K562 (cell line): Measurements from ENCODE around the gene FOSL2. TPM values are rescaled to one million over a fixed set of nuclear protein-coding genes. Genes with fewer than 3 reads are reported as not detected.

Experiments
- ATAC-seq: fragments of 200-7000 bp; cut with Tn5 transposase; 3 replicates; pipeline ENCODE4 v1.9.1; 2020; ENCODE audit warnings: moderate library complexity
- BruUV-seq: library from RNA; stranded (reverse); fragments of 400-500 nt; replicated peaks from 2 replicates; lab custom pipeline; 2021; lab: Mats Ljungman, UMichigan
- CTCF ChIA-PET: fragments of 300-600 bp; formaldehyde crosslinking; extraction: SDS; loops from one replicate; lab custom pipeline; 2021; ENCODE audit warnings: low intra/inter-chr PET ratio; lab: Yijun Ruan, JAX
- POLR2A ChIA-PET: fragments of 300-600, 350-650 bp; sonication (Branson Sonifier 250); formaldehyde crosslinking; extraction: SDS; loops from one replicate; lab custom pipeline; 2021; ENCODE audit warnings: antibody characterized with exemption, inconsistent platforms; lab: Yijun Ruan, JAX
- DNase-seq, 4 experiments: peaks; one replicate each; pipeline versions ENCODE4 v3.0.0 to v3.0.0-alpha.2; 2011 to 2018; ENCODE audit warnings: low spot score in 3 of 4, mixed read lengths in 3 of 4; ENCODE audit errors: extremely low read depth in 1 of 4
- FAIRE-seq: peaks from 2 replicates; lab custom pipeline; 2011; peaks lifted over from hg19 to GRCh38; lab: Jason Lieb, UNC
- H2AFZ ChIP-seq: 2 replicates; pipeline ENCODE4 v1.6.0; 2011; ENCODE audit warnings: low read depth, low read length, control low read depth, inconsistent platforms
- H3K27ac ChIP-seq: fragments of 200-600 bp; 3 replicates; pipeline ENCODE4 v1.8.0; 2011; ENCODE audit warnings: low read depth, mild to moderate bottlenecking, control low read depth, inconsistent platforms, low read length, moderate library complexity, mixed read lengths; ENCODE audit errors: extremely low read depth
- H3K27me3 ChIP-seq, 2 experiments: fragments of 300-600 bp in 1 of 2; 2 replicates in 1 of 2; 3 replicates in 1 of 2; pipeline versions ENCODE4 v1.6.0 to v1.8.0; 2011; ENCODE audit warnings: inconsistent platforms in 2 of 2, low read length in 2 of 2, mild to moderate bottlenecking in 1 of 2, mixed read lengths in 1 of 2, moderate library complexity in 1 of 2; ENCODE audit not compliant: control insufficient read depth in 2 of 2, insufficient read depth in 2 of 2
- H3K36me3 ChIP-seq: fragments of 300-600 bp; 3 replicates; pipeline ENCODE4 v1.8.0; 2011; ENCODE audit warnings: mild to moderate bottlenecking, low read length, inconsistent platforms; ENCODE audit not compliant: control insufficient read depth, insufficient read depth
- H3K4me1 ChIP-seq, 2 experiments: fragments of 200-600 bp in 1 of 2; replicated peaks in 1 of 2; 2 replicates in 1 of 2; 3 replicates in 1 of 2; pipeline versions ENCODE4 v1.5.1 to v1.8.0; 2011; ENCODE audit warnings: inconsistent platforms in 2 of 2, low read length in 2 of 2, mild to moderate bottlenecking in 1 of 2, mixed read lengths in 1 of 2, moderate library complexity in 1 of 2; ENCODE audit not compliant: control insufficient read depth in 2 of 2, insufficient read depth in 2 of 2
- H3K4me2 ChIP-seq: 2 replicates; pipeline ENCODE4 v1.6.1; 2011; ENCODE audit warnings: low read length, control low read depth, inconsistent platforms, mixed read lengths; ENCODE audit not compliant: insufficient read depth
- H3K4me3 ChIP-seq: fragments of 200-600 bp; sonication (generic), shearing (Covaris generic); 2 replicates; pipeline ENCODE4 v1.5.1; 2016; ENCODE audit warnings: control low read depth, inconsistent platforms
- H3K79me2 ChIP-seq: fragments of 200-600 bp; 3 replicates; pipeline ENCODE4 v1.8.0; 2011; ENCODE audit warnings: low read length, inconsistent platforms; ENCODE audit not compliant: control insufficient read depth, insufficient read depth
- H3K9ac ChIP-seq, 2 experiments: 2 replicates each; pipeline versions ENCODE4 v1.6.0 to v1.6.1; 2011; ENCODE audit warnings: low read depth in 2 of 2, low read length in 2 of 2, control low read depth in 1 of 2, inconsistent platforms in 1 of 2, mild to moderate bottlenecking in 1 of 2, mixed read lengths in 1 of 2; ENCODE audit not compliant: insufficient read depth in 1 of 2
- H3K9me1 ChIP-seq: one replicate; pipeline ENCODE4 v1.6.0; 2011; ENCODE audit warnings: inconsistent platforms, mild to moderate bottlenecking, low read length, moderate library complexity; ENCODE audit not compliant: control insufficient read depth, insufficient read depth
- H3K9me3 ChIP-seq: replicated peaks from 2 replicates; pipeline ENCODE4 v1.5.1; 2011; ENCODE audit warnings: low read depth, low read length, inconsistent platforms; ENCODE audit not compliant: control insufficient read depth, insufficient read depth
- H4K20me1 ChIP-seq: replicated peaks from 2 replicates; pipeline ENCODE4 v1.6.1; 2011; ENCODE audit warnings: low read length, inconsistent platforms, mixed read lengths; ENCODE audit not compliant: control insufficient read depth, insufficient read depth
- EGR1 ChIP-seq: fragments of 450-650 bp; conservative IDR thresholded peaks from 2 replicates; pipeline ENCODE4 v1.6.1; 2017; ENCODE audit warnings: mild to moderate bottlenecking
- EZH2 ChIP-seq: IDR thresholded peaks from 2 replicates; pipeline ENCODE4 v1.6.1; 2012; ENCODE audit warnings: low read depth, mild to moderate bottlenecking, inconsistent platforms, low read length, borderline replicate concordance
- KDM1A ChIP-seq, 2 experiments: fragments of 450-650 bp; IDR thresholded peaks; 2 replicates each; pipeline ENCODE4 v1.6.1; 2016; ENCODE audit warnings: mild to moderate bottlenecking in 2 of 2
- MTA1 ChIP-seq: fragments of 450-650 bp; IDR thresholded peaks from 2 replicates; pipeline ENCODE4 v1.6.1; 2017; ENCODE audit warnings: borderline replicate concordance
- NFE2 ChIP-seq: IDR thresholded peaks from 2 replicates; pipeline ENCODE4 v1.6.1; 2014; ENCODE audit warnings: antibody characterized with exemption, low read depth
- NFE2L1 ChIP-seq: fragments of 450-650 bp; IDR thresholded peaks from 2 replicates; pipeline ENCODE4 v1.6.1; 2016; ENCODE audit warnings: missing genetic modification characterization, low read depth, mild to moderate bottlenecking, missing compliant biosample characterization, moderate library complexity, borderline replicate concordance
- ZBTB9 ChIP-seq: fragments of 450-650 bp; formaldehyde crosslinking; IDR thresholded peaks from 2 replicates; pipeline ENCODE4 v1.4.0; 2020; ENCODE audit warnings: mild to moderate bottlenecking, moderate library complexity
- ZNF324 ChIP-seq: fragments of 250-450 bp; sonication (Bioruptor Pico); IDR thresholded peaks from 2 replicates; pipeline ENCODE4 v1.4.0; 2020; ENCODE audit warnings: mild to moderate bottlenecking
- ZNF398 ChIP-seq: fragments of 250-450 bp; sonication (Bioruptor Pico); IDR thresholded peaks from 2 replicates; pipeline ENCODE4 v1.8.0; 2021; ENCODE audit warnings: moderate library complexity, mild to moderate bottlenecking, inconsistent platforms
- ZNF655 ChIP-seq: fragments of 250-450 bp; sonication (Bioruptor Pico); IDR thresholded peaks from 2 replicates; pipeline ENCODE4 v1.5.0; 2021
- WGBS: fragments of 100-300 bp; shearing (Covaris generic); methylation state at CpG from one replicate; pipeline ENCODE4 v1.1.6; 2016; ENCODE audit warnings: low coverage, mixed read lengths; ENCODE audit not compliant: insufficient coverage; ENCODE audit errors: missing lambda C conversion rate; 5-methylcytosine and 5-hydroxymethylcytosine counted together
- in situ Hi-C: fragments of 300-500 bp; cut with MboI; formaldehyde crosslinking; loops from 4 replicates; pipeline ENCODE4 v1.15.0; 2018; ENCODE audit warnings: inconsistent platforms, mixed read lengths
- intact Hi-C: fragments of 100-400 bp; cut with micrococcal nuclease; formaldehyde crosslinking; loops from 2 replicates; pipeline ENCODE4 v1.14.2; 2022
- polyA plus RNA-seq, 8 experiments: library from polyadenylated mRNA; depleted of rRNA in 4 of 8; stranded (reverse) in 5 of 8; unstranded in 3 of 8; fragments of >200 nt; fragmentation: Nextera tagmentation in 2 of 8; fragmentation: Illumina TruSeq in 1 of 8; extraction: Ambion mirVana in 2 of 8; extraction: Trizol in 1 of 8; gene quantifications; 2 replicates each; pipeline versions ENCODE4 v1.2.1 to v1.2.3, GENCODE V29; 2011 to 2014; ENCODE audit warnings: inconsistent platforms in 1 of 8, missing spikeins in 1 of 8
- total RNA-seq, 7 experiments: library from RNA; depleted of rRNA in 6 of 7; stranded (reverse); fragments of >200 nt in 6 of 7; fragmentation: Illumina TruSeq in 2 of 7; extraction: Trizol in 2 of 7; gene quantifications; 2 replicates each; pipeline versions ENCODE4 v1.2.1 to v1.2.3, GENCODE V29; 2011 to 2021; ENCODE audit warnings: low replicate concordance in 1 of 7

Gene FOSL2
- total and polyA plus RNA-seq, 9 of the 15 experiments (the other 6 are each of a cell fraction or from before 2014, with no cell fraction given) = 0.04 to 2.9 (median 0.80) TPM

- TF ChIP-seq EGR1 (no peak), ZNF655 (CRISPR knock-in tag) (no peak), EZH2 (no peak), NFE2L1 (tag) (no peak), ZNF398 (CRISPR knock-in tag) (no peak), MTA1 (no peak)
These were observed 24.8 kb upstream of the FOSL2 start (continued) for GRCh38 chr2:28367667-28368356.

- H3K9me3 ChIP-seq = no peaks in the 10 kb centered on the region
- in situ Hi-C loops = no loop called here
- H3K4me3 ChIP-seq = no peak overlapping the region
- no peaks in the 10 kb centered on the region for H3K36me3 ChIP-seq
- no TSS peak for BruUV-seq
- no peak overlapping the region for H3K4me2 ChIP-seq
- intact Hi-C loops = no loop called here
- no peaks in the 10 kb centered on the region for H4K20me1 ChIP-seq
- no peak for ATAC-seq
- H3K27me3 ChIP-seq = no peaks in the 10 kb centered on the region
- peaks cover 28 to 37% of the 10 kb centered on the region in 2 experiments for H3K4me1 ChIP-seq
- DNase-seq = no peak
- 79% methylated on average over 9 of the region's 9 CpGs for WGBS
- ChIA-PET CTCF (no interaction called here), POLR2A (interaction anchor here (0.6 to 1.4 kb wide), 2 partner anchors 13 to 120 kb away, joined by 6 read pairs; no protein-coding TSS in a partner anchor)
- no peak overlapping the region for H3K9ac ChIP-seq
- H3K9me1 ChIP-seq = no peaks in the 10 kb centered on the region
- no peaks in the 10 kb centered on the region for H3K79me2 ChIP-seq
- no peak overlapping the region for H3K27ac ChIP-seq
- no peak for FAIRE-seq
- TF ChIP-seq KDM1A (IDR thresholded peaks at IDR 0.05) = 0 out of 4 replicates have a peak, but pooled peaks of 1 of the 2 experiments have one; percentile 20
- TF ChIP-seq ZBTB9 (CRISPR knock-in tag) = no peak
- TF ChIP-seq ZNF324 (CRISPR knock-in tag) = no peak
- no peak for TF ChIP-seq NFE2
- H2AFZ ChIP-seq = no peak overlapping the region
These were observed 24.3 kb upstream of the FOSL2 start for GRCh38 chr2:28368357-28368798.
